Skeletal muscle cell (primary cell): ENCODE results near the gene TACC2.

ENCODE experiments used
- DNase-seq: peaks from one replicate; pipeline ENCODE4 v3.0.0-alpha.2; 2010; ENCODE audit warnings: low read depth
- H3K4me3 ChIP-seq: 2 replicates; pipeline ENCODE4 v1.5.1; 2011; ENCODE audit warnings: low read depth, mild to moderate bottlenecking, control low read depth, low read length, moderate library complexity

Gene TACC2

DNA sequence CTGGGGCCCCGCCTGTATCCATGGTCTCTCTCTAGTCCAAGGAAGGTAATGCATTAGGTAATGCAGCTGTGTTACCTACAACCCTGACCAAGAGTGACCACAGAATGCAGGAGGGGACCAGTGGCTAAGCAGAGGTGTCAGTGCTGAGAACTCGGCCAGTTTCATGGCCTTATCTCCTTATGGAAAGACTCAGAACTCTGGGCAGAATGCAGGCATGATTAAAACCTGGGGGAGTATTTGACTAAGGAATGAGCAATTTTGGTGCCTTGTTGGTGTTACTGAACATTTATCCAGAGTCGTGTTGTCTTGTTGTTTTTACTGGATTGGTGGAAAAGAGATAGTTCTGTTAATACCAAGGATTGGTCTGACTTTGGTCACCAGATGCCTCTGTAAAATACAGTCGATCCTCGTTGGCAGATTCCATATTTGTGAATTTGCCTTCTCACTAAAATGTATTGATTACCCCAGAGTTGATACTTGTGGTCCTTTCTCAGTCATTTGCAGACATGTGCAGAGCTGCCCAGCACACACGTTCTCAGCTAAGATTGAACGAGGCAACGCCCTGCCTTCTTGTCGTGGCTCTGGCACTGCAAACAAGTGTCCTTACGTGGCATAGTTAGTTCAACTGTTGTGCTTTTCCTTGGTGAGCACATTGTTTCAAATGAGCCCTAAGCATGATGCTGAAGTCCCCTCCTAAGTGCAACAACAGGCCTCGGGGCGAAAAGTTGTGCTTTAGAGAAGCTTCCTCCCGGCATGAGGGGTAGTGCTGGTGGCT is 146.5 kb downstream of the TACC2 start:
- DNase-seq, result no peak
- H3K4me3 ChIP-seq, result no peak overlapping the region

DNA sequence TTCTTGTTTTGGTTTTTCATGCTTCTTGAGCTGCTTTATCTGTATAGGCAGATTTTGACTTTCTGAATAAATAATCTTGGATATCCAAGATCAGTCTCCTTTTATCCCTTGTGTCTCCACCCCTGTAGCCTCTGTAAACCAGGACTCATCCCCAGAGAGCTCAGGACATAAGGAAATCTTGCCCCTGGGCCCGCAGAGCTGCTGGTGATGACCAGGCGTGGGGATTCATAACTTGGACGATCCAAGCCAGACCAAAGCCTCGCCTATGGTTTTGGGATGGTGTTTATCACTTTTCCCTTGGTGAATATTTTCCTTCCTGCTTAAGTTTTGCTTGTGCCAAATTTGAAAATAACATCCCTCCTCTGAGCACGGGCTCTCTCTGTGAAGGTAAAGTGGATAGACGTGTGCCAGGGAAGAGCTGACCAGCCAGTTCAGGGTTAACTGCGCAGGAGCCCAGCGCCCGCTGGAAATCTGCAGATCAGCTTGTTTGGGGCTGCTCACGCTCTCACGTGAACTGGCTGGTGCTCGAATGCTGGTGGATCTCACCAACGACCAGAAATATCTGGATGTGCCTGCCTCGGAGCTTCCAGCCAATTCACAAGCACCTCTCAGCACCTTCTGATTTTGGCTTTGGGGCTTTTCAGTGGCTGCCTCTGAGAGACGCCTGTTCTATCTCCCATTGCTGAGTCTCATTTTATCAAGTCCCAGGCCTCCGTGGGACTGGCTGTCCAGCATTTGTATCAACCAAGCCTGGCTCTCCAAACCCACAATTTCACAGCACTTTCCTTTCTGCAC is 150.1 kb downstream of the TACC2 start:
- H3K4me3 ChIP-seq, result no peak overlapping the region
- DNase-seq, result no peak

DNA sequence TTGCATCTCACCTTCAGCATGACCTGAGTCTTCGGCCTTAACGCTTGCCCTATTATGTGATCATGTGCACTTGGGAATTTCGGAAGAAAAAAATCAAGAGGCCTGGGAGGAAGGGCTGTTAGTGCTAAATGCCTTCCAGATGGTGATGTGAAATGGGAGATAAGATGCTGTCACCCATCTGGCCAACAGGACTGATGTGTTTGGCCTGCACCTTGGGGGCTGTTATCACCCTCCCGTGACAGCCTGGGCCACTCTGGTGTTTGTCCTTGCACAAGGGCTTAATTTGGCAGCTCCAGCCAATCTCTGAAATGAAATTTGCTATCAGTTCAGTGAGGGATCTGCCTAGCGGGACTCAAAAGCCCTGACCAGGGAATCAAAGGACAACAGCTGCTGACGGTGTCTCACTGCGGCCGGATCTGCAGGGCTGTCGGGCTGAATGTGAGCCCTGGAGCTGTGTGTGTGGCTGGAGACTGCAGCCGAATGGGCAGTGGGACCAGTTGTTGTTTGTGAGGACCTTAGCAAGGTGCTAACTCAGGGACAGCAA is 150.7 kb downstream of the TACC2 start:
- no peak for DNase-seq
- no peak overlapping the region for H3K4me3 ChIP-seq

DNA sequence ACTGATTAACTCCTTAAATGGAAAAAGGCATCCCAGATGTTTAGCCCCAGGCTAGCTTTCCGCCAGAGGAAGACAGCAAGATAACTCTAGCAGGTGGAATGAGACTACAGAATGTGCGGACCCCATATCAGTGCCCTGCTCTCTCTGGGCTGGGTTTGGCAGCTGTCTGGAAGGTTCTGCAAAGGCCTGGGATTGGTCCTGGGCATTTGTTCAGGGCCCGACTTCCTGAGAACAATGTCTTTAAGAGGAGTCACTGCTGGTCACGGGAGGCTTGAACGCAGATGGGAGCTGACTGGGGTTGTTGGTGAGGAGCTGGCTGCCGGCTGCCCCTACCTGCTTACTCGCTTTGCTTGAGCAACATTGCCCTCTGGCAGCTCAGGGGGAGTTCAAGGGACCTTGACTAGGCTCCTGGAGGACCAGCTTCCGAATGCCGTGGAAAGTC is 151.5 kb downstream of the TACC2 start:
- no peak for DNase-seq
- no peak overlapping the region for H3K4me3 ChIP-seq

DNA sequence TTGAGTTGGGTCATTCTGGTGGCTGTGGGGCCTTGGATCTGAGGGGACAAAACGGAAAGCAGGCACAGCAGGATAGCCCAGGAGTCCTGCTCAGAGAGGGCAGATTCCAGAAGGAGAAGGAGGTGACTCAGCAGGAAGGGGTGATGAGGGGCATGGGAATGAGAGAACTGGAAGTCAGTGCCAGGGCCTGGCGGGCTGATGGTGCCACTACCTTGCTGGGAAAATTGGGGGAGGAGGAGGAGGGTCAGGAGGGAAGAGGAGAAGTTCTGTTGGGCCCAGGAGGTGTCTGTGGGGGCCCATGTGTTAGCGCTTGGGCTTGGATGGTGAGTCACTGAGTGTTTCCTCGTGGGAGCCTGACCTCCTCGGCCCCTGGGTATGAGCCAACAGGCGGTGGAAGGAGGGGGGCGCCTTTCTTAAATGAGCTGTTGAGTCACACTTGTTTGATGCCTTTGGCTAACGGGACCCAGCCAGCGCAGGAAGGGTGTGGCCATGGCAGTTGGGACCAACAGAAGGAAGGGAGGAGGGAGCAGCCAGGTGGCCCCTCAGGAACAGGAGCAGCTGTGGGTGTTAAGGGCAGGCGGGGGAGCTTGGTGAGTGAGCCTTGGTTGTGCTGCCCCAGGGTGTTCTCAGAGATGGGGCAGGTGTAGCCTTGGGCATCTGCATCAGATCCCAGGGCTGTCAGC is 152.1 kb downstream of the TACC2 start:
- H3K4me3 ChIP-seq, result no peak overlapping the region

DNA sequence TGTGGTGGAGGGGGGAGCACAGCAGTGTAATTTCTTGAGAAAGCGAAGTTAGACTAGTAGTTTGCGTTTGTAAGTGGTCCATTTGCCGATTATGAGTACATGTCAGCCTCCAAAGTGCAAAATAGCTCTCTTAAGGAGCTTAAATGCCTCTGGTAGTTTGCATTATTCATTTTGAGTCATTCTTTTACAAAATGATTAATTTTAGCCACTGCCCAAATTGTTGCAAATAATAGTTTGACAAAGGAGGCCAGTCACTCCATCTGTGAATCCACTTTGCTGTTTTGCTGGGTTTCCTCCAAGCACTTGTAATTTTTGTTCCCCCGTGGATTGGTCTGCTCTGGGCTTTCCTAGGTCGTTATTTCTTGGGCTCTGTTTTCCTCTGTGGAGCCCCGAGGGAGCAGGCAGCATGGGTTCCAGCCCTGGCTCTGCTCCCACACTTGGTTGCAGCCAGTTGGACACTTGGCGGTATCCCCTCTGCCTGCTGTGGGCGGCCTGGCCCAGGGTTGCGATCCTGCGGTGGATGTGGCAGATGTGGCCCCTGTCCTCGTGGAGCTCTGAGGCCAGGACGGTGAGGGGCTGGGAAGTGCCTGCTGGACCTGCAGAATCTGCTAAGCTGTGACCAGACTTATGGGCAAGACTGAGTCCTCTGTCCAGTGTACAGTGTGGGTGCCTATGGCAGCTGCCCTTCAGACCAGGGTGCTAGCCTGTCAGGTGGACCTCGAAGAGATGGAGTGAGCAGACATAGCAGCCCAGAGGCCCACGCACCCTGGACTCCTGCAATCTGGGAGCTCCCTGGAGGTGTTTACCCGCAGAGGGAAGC is 153.1 kb downstream of the TACC2 start:
- DNase-seq, result no peak
- no peak overlapping the region for H3K4me3 ChIP-seq

More for the DNA sequence above, 152.1 kb downstream of the TACC2 start:
- DNase-seq, result peak; percentile 85

DNA sequence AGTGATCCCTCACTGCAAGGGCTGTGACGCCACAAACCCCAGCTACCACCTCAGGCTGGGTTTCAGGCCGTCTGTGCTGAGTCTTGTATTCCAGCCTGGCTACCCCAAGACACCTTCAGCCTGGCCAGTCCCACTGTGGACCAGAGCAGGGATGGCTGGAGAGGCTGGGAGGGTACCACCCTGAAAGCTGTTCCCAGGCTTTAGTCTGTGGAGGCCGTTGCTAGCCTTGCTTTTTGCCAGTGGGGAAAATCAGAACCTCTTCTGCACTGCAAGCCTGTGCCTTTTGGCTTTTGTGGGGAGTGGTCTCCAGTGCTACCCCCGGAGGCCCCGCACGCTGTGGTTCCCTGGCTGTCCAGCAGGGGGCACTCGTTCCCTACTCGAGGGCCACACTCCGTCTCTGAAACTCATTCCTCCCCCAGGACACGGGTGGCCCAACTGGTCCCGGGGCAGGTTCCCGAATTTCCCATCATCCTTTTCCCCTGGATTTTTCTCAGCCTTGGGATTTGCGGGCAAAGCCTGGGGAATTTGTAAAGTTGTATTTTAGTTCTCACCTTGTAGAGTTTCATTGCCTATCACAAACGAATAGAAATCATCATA is 153.8 kb downstream of the TACC2 start:
- no peak overlapping the region for H3K4me3 ChIP-seq
- DNase-seq, result no peak

DNA sequence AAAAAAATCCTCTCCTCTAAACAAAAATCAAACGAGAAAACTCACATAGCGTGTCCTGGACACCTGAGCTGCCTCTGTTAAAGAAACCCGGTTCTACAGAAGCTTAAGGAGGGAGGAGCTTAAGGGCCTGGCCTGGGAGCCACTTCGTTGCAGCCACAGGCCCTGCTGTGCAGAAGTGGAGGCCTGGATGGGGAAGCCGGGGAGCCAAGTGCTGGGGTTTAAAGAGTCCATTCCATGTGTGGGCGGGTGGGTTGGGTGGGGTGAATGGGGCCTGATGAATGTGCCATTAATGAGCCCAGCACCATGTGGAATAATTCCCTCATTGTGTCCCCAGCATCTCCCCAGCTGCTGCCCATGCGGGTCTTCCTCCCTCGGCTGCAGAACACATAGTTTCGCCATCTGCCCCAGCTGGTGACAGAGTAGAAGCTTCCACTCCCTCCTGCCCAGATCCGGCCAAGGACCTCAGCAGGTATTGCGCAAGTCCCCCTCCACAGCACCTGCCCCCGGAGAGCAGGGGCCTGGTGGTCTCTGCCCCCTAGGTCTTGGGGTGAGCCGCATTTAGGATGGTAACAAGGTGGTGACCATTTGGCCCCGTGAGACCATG is 154.4 kb downstream of the TACC2 start:
- DNase-seq, result no peak
- H3K4me3 ChIP-seq, result no peak overlapping the region

DNA sequence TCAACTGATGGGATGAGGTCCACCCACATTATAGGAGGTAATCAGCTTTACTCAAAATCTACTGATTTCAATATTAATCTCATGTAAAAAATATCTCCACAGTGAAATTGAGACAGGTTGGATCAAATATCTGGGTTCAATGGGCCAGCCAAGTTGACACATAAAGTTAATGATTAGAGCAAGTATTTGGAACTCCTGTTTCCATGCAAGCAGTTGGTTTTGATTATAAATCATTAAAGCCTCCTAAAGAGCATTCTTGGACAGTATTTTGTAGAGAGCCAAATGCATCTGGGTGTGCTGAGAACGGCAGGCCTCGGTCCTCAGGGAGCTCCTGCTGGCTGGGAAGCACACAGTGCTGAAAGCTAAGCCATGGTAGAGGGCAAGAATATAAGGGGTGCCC is 155.2 kb downstream of the TACC2 start:
- DNase-seq, result no peak
- H3K4me3 ChIP-seq, result no peak overlapping the region

DNA sequence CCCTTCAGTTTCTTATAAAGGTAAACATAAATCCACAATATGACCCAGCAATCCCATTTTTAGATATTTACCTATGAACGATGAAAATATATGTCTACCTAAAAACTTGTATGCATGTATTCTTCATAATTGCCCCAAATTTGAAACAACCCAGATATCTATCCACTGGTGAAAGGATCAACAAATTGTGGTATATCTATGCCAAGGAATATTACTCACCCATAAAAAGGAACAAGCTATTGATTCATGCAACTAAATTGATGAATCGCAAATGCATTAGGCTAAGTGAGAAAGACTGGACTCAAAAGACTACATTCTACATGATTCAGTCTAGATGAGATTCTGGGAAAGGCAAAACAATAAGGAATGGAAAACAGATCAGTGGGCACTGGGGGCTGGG is 156.2 kb downstream of the TACC2 start:
- no peak overlapping the region for H3K4me3 ChIP-seq
- no peak for DNase-seq

DNA sequence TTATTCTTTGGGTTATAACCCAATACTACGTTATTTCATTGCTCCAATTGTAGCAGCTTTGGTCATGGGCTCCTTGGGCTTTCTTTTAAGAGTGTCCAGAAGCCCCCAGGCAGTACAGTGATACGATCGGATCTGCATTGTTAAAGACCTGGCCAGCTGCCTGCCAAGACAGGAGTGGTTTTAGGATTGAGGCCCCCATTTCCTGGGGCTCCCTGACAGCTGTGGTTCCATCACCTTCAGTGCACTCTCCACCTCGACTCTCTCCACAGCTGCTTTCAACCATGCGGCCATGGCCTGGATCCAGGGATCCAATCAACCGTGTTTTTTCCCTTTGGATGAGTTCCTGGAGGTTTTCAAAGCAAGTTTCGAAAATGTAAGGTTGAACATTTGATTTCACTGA is 158.7 kb downstream of the TACC2 start:
- no peak overlapping the region for H3K4me3 ChIP-seq
- DNase-seq, result no peak

DNA sequence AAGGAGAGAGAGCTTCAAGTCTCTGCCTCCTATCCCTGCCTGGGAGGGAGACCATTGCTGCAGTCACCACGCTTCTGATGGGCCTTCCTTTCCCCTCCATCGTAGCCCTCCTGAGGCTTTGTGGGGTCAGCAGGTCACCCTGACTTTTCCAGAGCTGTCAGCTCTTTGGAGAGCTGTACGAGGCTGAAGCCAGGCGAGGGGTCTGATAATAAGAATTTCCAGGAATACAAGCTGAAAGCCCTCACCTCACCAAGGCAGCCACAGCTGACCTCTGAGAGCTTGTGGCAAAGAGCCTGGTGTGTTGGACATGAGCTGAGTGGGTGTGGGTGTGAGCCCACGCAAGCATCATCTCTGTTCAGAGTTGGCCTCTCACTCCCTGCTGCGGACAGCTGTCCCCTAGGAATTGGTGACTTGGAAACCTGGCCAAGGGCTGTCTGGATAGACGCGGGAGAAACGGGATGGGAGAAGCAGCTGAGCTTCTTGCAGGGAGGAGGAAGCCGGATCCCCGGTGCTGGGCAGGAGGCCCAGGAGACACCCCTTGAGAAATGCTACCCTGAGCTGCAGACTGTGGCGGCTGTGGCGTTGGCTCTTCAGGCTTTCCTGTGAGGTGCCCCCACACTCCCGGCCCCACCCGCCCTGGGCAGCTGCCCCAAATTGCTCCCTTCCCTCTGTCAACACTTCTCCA is 160.1 kb downstream of the TACC2 start:
- H3K4me3 ChIP-seq, result no peak overlapping the region

DNA sequence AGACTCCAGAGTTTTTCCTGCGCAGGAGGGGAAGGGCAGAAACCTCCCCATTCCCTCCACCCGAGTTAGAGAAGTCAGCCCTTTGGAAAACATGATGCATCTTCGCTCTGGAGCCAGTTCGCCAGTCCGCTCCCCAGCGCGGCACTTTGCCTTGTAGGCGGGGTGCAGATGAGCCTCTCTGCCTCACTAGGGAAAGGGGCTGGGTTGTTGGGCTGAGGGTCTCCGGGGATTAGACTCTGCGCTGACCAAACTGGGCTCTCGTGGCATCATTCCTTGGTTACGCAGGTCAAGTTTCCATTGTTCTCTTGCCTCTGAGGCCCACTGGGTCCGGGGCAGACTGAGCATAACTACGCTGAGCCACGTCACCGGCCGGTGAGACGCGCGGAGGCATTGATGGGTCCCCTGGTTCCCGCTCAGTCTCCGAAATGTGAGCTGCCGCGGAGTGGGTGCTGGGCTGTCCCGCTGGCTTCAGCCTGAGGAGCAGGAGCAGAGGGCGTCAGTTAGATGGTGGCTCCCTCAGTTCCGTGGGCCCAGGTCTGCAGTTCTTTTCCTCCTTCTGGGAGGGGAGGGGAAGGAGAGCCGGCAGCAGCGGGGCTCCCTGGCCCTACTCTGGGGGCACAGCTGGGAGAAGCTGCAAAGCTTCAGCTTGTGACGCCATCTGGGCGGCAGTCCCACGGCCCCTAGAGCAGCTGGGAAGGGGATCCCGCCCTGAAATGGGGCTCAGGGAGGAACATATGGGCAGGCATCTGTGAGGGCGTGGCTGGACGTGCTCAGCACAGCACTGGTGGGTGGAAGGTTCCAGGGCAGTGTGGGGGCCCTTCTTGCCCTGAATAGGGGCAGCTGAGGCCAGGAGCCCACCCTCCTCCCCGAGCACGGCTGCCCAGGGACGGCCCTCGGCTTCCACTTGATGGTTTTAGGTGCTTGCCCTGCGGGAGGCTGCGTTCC is 160.9 kb downstream of the TACC2 start:
- peak; percentile 79 for DNase-seq
- H3K4me3 ChIP-seq, result peak overlapping the region; percentile 21

More for the DNA sequence above, 160.1 kb downstream of the TACC2 start:
- no peak for DNase-seq

DNA sequence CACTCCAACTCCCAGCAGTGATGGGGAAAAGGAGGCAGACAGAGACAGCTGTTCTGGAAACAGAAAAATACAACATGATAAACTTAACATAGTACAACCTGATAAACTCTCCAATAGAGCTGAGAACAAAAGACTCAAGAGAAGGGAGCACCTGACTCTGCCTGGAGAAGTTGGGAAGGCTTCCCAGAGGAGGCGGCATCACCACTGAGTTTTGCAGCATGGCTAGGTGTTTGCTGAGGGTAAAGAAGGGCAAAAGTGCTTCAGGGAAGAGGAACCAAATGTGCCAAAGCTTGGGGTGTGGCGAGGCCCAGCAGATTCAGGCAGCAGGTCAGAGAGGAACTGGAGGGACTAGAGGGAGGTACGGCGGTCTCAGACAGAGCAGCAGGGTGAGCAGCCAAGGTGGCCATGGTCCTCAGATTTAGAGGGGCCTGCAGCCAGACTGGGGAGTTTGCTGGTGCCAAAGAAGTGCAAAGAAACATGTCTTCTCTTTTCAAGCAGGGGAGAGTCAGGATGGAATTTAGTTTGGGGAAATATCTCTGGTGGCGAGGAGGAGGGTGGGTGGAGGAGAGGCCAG is 162.2 kb downstream of the TACC2 start:
- no peak for DNase-seq
- no peak overlapping the region for H3K4me3 ChIP-seq

DNA sequence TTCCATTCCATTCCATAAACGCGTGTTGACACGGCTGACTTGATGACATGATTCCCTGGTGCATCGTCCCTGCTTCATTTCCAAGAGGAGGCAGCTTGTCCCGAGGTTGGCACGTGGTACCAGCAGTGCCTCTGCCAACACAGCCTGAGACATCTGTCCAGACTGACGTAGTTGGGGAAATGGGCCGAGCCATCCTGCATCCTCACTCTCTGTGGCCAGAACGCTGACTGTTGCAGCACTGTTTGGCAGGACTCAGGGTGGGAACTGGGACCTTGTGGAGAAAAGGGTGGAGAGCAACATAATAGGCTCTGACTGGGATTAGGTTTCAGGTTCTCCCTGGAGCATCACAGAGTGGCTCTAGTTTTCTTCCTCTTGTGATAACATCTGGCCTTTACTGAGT is 163.6 kb downstream of the TACC2 start:
- H3K4me3 ChIP-seq, result no peak overlapping the region
- peak; percentile 86 for DNase-seq

DNA sequence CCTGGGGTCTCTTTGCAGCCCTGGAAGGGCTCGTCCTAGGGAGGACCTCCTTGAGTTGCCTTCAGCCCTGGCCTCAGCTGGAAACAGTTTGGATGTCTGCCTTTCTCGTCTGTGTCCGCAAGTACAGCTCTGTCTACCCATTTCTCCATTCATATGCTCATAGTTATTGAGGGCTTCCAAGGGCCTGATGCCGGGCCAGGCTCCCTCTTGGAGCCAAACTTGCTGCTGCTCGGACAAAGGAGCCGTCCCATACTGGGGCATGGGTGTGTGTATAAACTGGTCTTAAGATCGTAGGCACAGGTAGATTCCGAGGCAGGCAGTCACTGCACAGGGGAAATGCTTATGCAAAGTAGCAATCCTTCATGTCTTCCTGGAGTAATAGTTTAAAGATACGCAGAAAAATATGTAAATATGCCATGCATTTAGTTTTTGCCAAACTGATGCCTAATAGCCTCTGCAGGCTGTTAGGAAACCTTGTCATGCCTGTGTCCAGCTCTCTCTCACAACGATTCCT is 165.1 kb downstream of the TACC2 start:
- no peak for DNase-seq
- H3K4me3 ChIP-seq, result no peak overlapping the region
